ENCODE measurements around the gene KIAA0319L. TPM values are rescaled to one million over a fixed set of nuclear protein-coding genes. Genes with fewer than 3 reads are reported as not detected.

The KIAA0319L gene
- total and polyA plus RNA-seq, 4 donors = 27.0 to 107 (median 27.9) TPM

GRCh38 chr1:35509558-35509957 is 47.6 kb downstream of the KIAA0319L start:
- Histone ChIP-seq H3K9me3 (ENCODE audit: control insufficient read depth in 4 of 4, low read length in 3 of 4) (no peaks in the 10 kb centered on the region), H3K4me3 (ENCODE audit: low read depth in 1 of 3, low read length in 3 of 3) (no peak overlapping the region), H3K9ac (ENCODE audit: low read depth in 1 of 2, low read length in 2 of 2) (no peak overlapping the region), H3K27me3 (ENCODE audit: control insufficient read depth in 4 of 4, insufficient read depth in 4 of 4, low read length in 3 of 4) (no peaks in the 10 kb centered on the region), H3K4me1 (ENCODE audit: control insufficient read depth in 4 of 4, insufficient read depth in 4 of 4, low read length in 3 of 4) (peaks cover 0 to 3% (median 1%) of the 10 kb centered on the region in 4 donors), H3K36me3 (ENCODE audit: control insufficient read depth in 4 of 4, insufficient read depth in 3 of 4, low read depth in 1 of 4, low read length in 3 of 4) (peaks cover 0 to 13% (median 2%) of the 10 kb centered on the region in 4 donors), H3K27ac (ENCODE audit: low read depth in 1 of 2, low read length in 2 of 2) (no peak overlapping the region)
- 85% methylated on average over 3 of the region's 3 CpGs for WGBS
- no peak for DNase-seq (ENCODE audit: low spot score)
- TF ChIP-seq RXRA (IDR thresholded peaks at IDR 0.05) (no peak), FOXA2 (IDR thresholded peaks at IDR 0.05) (no peak), NR2F2 (IDR thresholded peaks at IDR 0.05) (no peak), RAD21 (IDR thresholded peaks at IDR 0.05) (no peak), REST (IDR thresholded peaks at IDR 0.05) (no peak), HNF4A (conservative IDR thresholded peaks at IDR 0.05) (no peak), JUND (IDR thresholded peaks at IDR 0.05) (no peak), FOXA1 (IDR thresholded peaks at IDR 0.05) (no peak), ZBTB33 (IDR thresholded peaks at IDR 0.05) (no peak), YY1 (IDR thresholded peaks at IDR 0.05) (no peak), MAX (IDR thresholded peaks at IDR 0.05) (no peak), SP1 (IDR thresholded peaks at IDR 0.05) (no peak), TAF1 (conservative IDR thresholded peaks at IDR 0.05) (no peak), EGR1 (IDR thresholded peaks at IDR 0.05; ENCODE audit: low read depth in 2 of 2) (no peak), HNF4G (IDR thresholded peaks at IDR 0.05) (no peak), GABPA (IDR thresholded peaks at IDR 0.05 in 1 of 2, conservative IDR thresholded peaks at IDR 0.05 in 1 of 2) (no peak)

GRCh38 chr1:35507947-35508346 is 49.3 kb downstream of the KIAA0319L start:
- H3K4me3 ChIP-seq (ENCODE audit: low read depth in 1 of 3, low read length in 3 of 3) = no peak overlapping the region
- H3K4me1 ChIP-seq (ENCODE audit: control insufficient read depth in 4 of 4, insufficient read depth in 4 of 4, low read length in 3 of 4) = peaks cover 0 to 3% (median 1%) of the 10 kb centered on the region in 4 donors
- peaks cover 0 to 13% (median 2%) of the 10 kb centered on the region in 4 donors for H3K36me3 ChIP-seq (ENCODE audit: control insufficient read depth in 4 of 4, insufficient read depth in 3 of 4, low read depth in 1 of 4, low read length in 3 of 4)
- no peaks in the 10 kb centered on the region for H3K9me3 ChIP-seq (ENCODE audit: control insufficient read depth in 4 of 4, low read length in 3 of 4)
- no peak overlapping the region for H3K27ac ChIP-seq (ENCODE audit: low read depth in 1 of 2, low read length in 2 of 2)
- DNase-seq (ENCODE audit: low spot score) = no peak
- H3K27me3 ChIP-seq (ENCODE audit: control insufficient read depth in 4 of 4, insufficient read depth in 4 of 4, low read length in 3 of 4) = no peaks in the 10 kb centered on the region
- H3K9ac ChIP-seq (ENCODE audit: low read depth in 1 of 2, low read length in 2 of 2) = no peak overlapping the region
- TF ChIP-seq MAX (IDR thresholded peaks at IDR 0.05) (no peak), HNF4A (conservative IDR thresholded peaks at IDR 0.05) (no peak), HNF4G (IDR thresholded peaks at IDR 0.05) (no peak), NR2F2 (IDR thresholded peaks at IDR 0.05) (no peak), FOXA1 (IDR thresholded peaks at IDR 0.05) (no peak), RXRA (IDR thresholded peaks at IDR 0.05) (no peak), EGR1 (IDR thresholded peaks at IDR 0.05; ENCODE audit: low read depth in 2 of 2) (no peak), ZBTB33 (IDR thresholded peaks at IDR 0.05) (no peak), FOXA2 (IDR thresholded peaks at IDR 0.05) (no peak), GABPA (IDR thresholded peaks at IDR 0.05 in 1 of 2, conservative IDR thresholded peaks at IDR 0.05 in 1 of 2) (no peak), CTCF (IDR thresholded peaks at IDR 0.05; ENCODE audit: low read depth, low read length, missing input control) (no peak), RAD21 (IDR thresholded peaks at IDR 0.05) (no peak), YY1 (IDR thresholded peaks at IDR 0.05) (no peak), JUND (IDR thresholded peaks at IDR 0.05) (no peak), ATF3 (IDR thresholded peaks at IDR 0.05) (no peak)

Measured in liver (tissue), 9 donors.